T-helper 2 cell treated with Interferon-gamma antibody and Interleukin-4, amounts not matched to agents 100 ng/mL and 5 ng/mL, for 36 hours (primary cell): ENCODE results near the gene NRSN2. TPM values are rescaled to one million over a fixed set of nuclear protein-coding genes. Genes with fewer than 3 reads are reported as not detected.
"Not testable (repeated sequence)": the region's sequence is repeated elsewhere in the genome, so short reads cannot be mapped to it uniquely, and the experiment has no call there.

Experiments used
- intact Hi-C: fragments of 100-400 bp; cut with micrococcal nuclease; formaldehyde crosslinking; loops from one replicate; pipeline ENCODE4 v1.15.1; 2023
- total RNA-seq: library from RNA; stranded (reverse); gene quantifications from 2 replicates; pipeline ENCODE4 v1.2.3, GENCODE V29; 2022

NRSN2 gene
- total RNA-seq, 1 donor from 2014 or later = 4.0 TPM

GRCh38 chr20:347640-348484, 951 bp downstream of the NRSN2 start:
- intact Hi-C loops = loop anchor here (1.0 to 2.0 kb wide), 3 partner anchors 18 to 59 kb away; no protein-coding TSS in a partner anchor

GRCh38 chr20:348972-349841, 2.3 kb downstream of the NRSN2 start:
- intact Hi-C loops = loop anchor here (1.0 kb wide), 1 partner anchor 22 kb away; no protein-coding TSS in a partner anchor

DNA sequence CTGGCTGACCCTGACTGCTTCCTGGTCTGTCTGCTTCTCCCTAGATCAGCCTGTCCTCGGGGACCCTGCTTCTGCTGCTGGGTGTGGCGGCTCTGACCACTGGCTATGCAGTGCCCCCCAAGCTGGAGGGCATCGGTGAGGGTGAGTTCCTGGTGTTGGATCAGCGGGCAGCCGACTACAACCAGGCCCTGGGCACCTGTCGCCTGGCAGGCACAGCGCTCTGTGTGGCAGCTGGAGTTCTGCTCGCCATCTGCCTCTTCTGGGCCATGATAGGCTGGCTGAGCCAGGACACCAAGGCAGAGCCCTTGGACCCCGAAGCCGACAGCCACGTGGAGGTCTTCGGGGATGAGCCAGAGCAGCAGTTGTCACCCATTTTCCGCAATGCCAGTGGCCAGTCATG, 6.3 kb downstream of the NRSN2 start:
- intact Hi-C loops = loop anchor here (5.0 kb wide), 1 partner anchor 109 kb away; the partner anchor contains the start of gene TBC1D20

DNA sequence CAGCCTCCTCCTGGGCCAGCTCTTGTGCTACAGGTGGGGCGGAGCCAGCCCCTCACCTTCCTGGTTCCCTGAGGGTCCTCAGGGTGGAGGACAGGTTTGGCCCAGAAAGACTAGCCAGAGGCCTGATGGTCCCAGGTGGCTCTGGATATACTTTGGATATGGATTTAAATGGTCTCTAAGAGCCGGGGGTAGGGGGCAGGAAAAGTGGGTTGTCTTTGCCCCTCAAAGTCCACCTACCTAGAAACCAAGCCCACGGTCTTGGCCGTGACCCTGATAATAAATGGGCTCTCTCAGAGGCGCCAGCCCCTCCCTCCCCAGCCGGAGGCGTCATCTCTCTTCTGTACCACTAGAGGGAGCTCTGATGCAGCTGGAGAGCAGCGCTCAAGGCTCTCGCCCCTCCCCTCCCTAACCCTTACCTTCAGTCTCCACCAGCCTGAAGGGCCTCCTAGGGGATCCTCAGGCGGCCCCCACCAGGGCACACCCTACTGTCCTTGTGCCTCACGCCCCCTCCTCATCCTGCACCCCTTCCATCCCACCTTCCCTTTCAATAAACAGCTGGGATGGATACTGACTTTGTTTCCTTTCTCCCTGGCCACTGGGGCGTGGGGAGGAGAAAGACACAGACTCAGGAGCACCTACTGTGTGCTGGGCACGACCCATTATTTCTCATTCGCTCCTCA, 7.5 kb downstream of the NRSN2 start:
- intact Hi-C loops = loop anchor here (1.0 to 5.0 kb wide), 6 partner anchors 53 to 291 kb away; partner anchors contain the start of gene TBC1D20

GRCh38 chr20:356154-356553, 9.2 kb downstream of the NRSN2 start:
- intact Hi-C loops = not testable (repeated sequence)

DNA sequence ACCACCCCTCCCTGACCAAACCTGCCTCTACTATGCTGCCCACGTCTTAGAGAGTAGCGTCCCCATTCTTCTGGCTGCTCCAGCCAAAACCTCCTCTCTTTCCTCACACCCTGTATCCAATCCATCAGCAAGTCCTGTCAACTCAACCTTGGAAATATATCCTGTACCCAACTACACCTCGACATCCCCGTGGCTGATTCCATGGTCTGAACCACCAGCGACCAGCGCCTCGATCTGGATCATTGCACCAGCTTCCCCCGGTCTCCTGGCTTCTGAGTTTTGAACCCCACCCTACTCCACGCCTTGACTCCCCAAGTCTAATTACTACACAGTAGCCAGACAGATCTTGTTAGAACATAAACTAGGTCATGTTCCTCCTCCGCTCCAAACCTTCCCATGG, 9.8 kb downstream of the NRSN2 start:
- intact Hi-C loops = no loop called here

- intact Hi-C loops = no loop called here
These were observed 12.1 kb downstream of the NRSN2 start for GRCh38 chr20:358891-359555.

GRCh38 chr20:361561-361960, 14.7 kb downstream of the NRSN2 start:
- intact Hi-C loops = loop anchor here (5.0 kb wide), 1 partner anchor 61 kb away; no protein-coding TSS in a partner anchor

GRCh38 chr20:362271-363254, 15.7 kb downstream of the NRSN2 start:
- intact Hi-C loops = loop anchor here (5.0 kb wide), 1 partner anchor 60 kb away; no protein-coding TSS in a partner anchor

- intact Hi-C loops = loop anchor here (5.0 kb wide), 1 partner anchor 59 kb away; no protein-coding TSS in a partner anchor
These were observed 16.6 kb downstream of the NRSN2 start for GRCh38 chr20:363319-364078.

GRCh38 chr20:364905-365794, 18.2 kb downstream of the NRSN2 start:
- intact Hi-C loops = loop anchor here (5.0 kb wide), 2 partner anchors 57 to 177 kb away; partner anchors contain the start of gene CSNK2A1

GRCh38 chr20:366041-366718, 19.3 kb downstream of the NRSN2 start:
- intact Hi-C loops = loop anchor here (2.0 to 5.0 kb wide), 2 partner anchors 15 to 176 kb away; partner anchors contain the start of genes CSNK2A1 and TRIB3

DNA sequence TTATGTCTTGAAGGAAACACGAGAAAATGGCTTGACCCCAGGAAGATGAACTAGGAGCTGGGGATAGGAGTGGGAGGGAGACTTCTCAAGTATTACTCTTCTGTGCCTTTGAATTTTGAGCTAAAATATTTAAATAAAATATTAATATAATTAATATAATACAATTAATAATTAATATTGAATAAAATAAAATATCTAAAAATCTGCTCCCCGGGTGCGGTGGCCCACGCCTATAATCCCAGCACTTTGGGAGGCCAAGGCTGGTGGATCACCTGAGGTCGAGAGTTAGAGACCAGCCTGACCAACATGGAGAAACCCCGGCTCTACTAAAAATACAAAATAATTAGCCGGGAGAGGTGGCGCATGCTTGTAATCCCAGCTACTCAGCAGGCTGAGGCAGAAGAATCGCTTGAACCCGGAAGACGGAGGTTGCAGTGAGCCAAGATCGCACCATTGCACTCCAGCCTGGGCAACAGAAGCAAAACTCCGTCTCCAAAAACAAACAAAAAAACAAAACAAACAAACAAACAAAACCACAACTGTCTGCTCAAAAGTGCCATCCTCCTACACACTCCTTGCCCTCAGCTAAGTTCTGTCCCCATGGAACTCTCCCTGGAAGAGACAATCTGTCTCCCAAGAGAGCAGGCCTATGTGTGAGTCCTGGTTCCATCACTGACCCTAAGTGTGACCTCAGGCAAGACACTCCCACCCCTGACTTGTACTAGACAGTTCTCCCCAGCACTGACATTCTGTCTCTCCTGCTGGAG, 20.0 kb downstream of the NRSN2 start:
- intact Hi-C loops = loop anchor here (2.0 to 5.0 kb wide), 2 partner anchors 14 to 175 kb away; partner anchors contain the start of genes CSNK2A1 and TRIB3

- intact Hi-C loops = loop anchor here (2.0 to 5.0 kb wide), 2 partner anchors 13 to 175 kb away; partner anchors contain the start of genes CSNK2A1 and TRIB3
These were observed 20.6 kb downstream of the NRSN2 start for GRCh38 chr20:367486-367887.

GRCh38 chr20:368915-369314, 22.0 kb downstream of the NRSN2 start:
- intact Hi-C loops = loop anchor here (5.0 kb wide), 1 partner anchor 173 kb away; the partner anchor contains the start of gene CSNK2A1

- intact Hi-C loops = no loop called here
These were observed 23.3 kb downstream of the NRSN2 start for GRCh38 chr20:370151-370600.
